ENCODE data around the gene COPS7A.

DNA sequence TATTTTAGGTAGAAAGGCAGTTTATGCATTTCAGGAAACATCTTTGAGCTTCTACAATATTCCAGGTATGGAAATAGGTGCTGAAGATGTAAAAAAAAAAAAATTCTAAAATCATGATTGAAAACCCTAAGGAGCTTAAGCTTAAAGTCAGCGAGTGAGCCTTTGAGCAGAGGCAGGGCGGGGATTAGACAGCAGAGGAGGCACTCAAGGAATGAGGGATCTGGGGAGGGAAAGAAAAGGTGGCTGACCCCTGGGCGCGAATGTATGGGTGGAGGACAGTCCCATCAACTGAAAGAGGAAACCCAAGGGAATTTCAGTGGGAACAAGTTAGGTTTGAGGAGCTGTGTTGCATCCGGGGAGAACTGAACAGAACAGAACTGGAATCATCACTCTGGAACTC, 35.9 kb downstream of the COPS7A start:
- no peak for TF ChIP-seq EZH2 (IDR thresholded peaks at IDR 0.05; ENCODE audit: insufficient read depth, poor library complexity, severe bottlenecking)
- TF ChIP-seq EZH2phosphoT487 (IDR thresholded peaks at IDR 0.05; ENCODE audit: insufficient read depth, low read depth) = no peak
